Endothelial cell of hepatic sinusoid (primary cell): ENCODE measurements around the gene FBXO30.

Experiments
- in situ Hi-C: cut with HindIII; loops from 2 replicates; pipeline ENCODE4 v1.10.0; 2017; ENCODE audit warnings: low sequenced_read_pairs

The FBXO30 gene

DNA sequence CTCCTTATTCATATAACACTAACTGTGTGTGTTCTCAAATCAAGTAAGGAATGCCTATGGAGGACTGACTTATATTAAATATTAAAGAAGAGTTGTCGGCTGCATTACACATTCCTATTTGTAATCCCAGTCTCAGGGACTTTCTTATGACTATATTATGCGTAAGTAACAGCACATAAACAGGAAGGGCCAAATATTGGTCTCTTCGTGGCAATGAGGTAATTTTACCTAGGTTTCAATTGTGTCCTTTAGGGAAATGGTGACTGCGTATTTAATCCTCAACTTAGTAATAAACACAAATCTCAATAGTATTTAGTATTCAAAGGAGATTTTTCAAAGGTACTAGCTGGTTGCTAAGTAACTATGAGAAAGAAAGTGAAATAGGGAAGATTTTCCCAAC lies 56.5 kb downstream of the FBXO30 start:
- in situ Hi-C loops, result no loop called here

DNA sequence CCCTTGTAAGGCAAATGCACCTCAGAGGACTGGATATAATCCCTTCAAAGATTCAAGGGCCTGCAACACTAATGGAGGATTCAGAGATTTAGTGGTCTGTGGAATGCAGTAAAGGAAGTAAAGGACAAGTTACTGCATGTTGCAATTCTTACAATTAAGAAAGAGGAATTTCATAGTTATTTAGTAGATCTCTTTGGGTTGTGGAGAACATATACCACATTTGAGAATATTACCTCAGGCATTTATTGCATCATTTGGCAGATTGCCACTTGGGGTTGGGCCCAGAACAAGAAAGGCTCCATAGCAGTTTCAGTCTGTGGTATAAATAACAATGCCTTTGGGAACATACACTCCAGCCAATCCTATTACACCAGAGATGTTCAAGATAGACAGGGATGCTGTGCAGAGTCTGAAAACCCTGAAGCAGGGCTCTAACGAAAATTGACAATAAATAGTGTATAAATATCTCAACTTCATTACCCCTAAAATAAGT lies 58.4 kb downstream of the FBXO30 start:
- in situ Hi-C loops, result no loop called here

DNA sequence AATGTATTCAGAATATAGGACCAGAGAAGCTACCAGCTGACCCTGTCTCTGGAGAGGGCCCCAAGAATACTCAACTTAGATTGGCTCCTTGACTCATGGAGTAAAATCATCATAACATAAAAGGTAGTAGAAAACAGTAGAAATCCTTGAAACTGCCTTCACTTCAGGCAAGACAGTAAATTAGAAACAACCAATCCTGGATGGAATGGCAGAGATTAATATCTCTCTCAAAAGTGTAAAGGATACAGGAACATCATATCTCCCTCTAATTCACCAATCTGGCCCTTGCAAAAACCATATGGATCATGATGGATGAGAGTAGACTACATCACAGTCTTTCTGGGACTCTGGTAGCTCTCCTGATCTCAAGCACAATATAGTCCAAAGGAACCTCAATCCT lies 58.9 kb downstream of the FBXO30 start:
- in situ Hi-C loops, result no loop called here

DNA sequence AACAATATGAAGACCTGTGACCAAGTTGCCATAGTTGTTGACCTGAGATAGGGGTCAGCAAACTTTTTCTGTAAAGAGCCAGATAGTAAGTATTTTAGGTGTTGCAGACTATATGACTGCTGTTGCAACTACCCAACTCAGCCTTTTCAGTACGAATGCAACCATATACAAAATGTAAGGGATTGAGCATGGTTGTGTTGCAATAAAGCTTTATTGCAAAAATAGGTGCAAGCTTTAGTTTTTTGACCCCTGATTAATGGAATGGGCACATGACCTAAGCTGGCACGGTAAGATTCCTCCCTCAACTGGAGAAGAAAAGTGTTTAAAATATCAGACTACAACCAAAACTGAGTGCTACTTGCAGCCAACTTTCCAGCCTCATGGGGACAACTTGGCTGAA lies 62.0 kb downstream of the FBXO30 start:
- in situ Hi-C loops, result no loop called here

DNA sequence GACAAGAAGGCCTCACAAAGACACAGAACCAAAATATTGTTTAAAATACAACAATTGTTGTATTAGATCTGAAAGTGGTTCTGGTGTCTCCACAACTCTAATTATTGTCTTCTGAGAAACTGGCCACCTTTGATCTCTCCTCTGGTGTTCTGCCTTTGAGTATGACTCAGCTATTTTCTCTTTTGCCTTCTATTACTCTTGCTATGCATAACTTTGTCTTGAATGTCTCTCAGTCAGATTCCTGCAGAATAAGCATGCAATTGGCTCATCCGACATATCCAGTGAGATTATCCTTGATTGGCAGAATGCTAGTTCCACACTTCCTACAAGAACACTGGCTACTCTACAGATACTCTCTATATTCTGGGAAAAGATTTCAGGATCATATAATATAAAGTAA lies 65.0 kb downstream of the FBXO30 start:
- in situ Hi-C loops, result no loop called here

DNA sequence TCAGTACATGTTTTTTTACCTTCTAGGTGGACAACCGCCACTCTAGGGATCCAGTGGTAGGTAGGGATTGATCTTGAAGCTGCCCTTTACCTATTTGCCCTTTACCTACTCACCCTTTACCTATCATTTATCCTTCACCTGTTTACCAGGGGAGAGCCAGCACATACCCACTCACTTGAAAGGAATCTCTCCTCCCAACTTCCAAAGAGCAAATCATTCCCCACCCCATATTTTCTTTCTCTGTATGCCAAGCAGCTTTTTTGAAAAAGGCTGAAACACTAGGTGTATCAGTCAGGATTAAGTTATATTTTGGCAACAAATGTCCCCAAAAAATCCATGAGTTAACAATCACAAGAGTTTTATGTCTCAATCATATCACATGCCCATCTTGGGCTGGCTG lies 68.7 kb downstream of the FBXO30 start:
- in situ Hi-C loops, result no loop called here

DNA sequence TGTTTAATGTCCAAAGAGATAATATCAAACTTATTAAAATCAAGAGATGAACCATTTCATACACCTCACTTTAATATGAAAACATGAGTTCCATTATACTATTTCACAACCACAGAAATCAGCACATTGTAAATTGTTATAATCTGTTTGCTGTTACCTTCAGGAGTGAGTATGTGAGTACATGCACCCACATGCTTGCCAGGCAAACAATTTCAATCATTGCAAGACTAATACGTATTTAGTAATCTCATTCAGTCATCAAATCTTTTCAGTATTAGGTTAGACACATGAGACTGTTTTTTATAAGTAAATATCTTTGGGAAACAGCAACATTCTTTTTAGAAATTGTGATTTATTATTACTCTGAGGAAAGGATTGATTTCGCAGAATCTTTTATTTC lies 70.0 kb downstream of the FBXO30 start:
- in situ Hi-C loops, result no loop called here
